GM23338 (cell line): ENCODE data around the gene DDX60.

Source experiments
- CTCF ChIP-seq, 2 experiments: fragments of 200-600 bp in 1 of 2; sonication (generic) in 1 of 2; conservative IDR thresholded peaks; 2 replicates each; pipeline versions ENCODE4 v1.5.1 to v1.6.1; 2016 to 2017; ENCODE audit warnings: antibody characterized with exemption in 2 of 2, low read depth in 2 of 2, mild to moderate bottlenecking in 2 of 2, moderate library complexity in 1 of 2
- EZH2 ChIP-seq: fragments of 200-600 bp; sonication (generic); IDR thresholded peaks from one replicate; pipeline ENCODE4 v1.8.0; 2017; ENCODE audit warnings: antibody characterized with exemption, mild to moderate bottlenecking, low read depth; ENCODE audit not compliant: unreplicated experiment
- EZH2phosphoT487 ChIP-seq: fragments of 200-600 bp; sonication (generic); IDR thresholded peaks from one replicate; pipeline ENCODE4 v1.8.1; 2018; ENCODE audit warnings: antibody characterized with exemption; ENCODE audit not compliant: unreplicated experiment
- JUNB ChIP-seq: IDR thresholded peaks from one replicate; pipeline ENCODE4 v1.6.1; 2016; ENCODE audit warnings: antibody characterized with exemption; ENCODE audit not compliant: unreplicated experiment
- POLR2AphosphoS5 ChIP-seq: IDR thresholded peaks from 2 replicates; pipeline ENCODE4 v1.6.1; 2016; ENCODE audit warnings: antibody characterized with exemption, low read depth
- REST ChIP-seq: IDR thresholded peaks from one replicate; pipeline ENCODE4 v1.6.1; 2018; ENCODE audit warnings: antibody characterized with exemption; ENCODE audit not compliant: unreplicated experiment
- ZNF331 ChIP-seq: fragments of 250-450 bp; sonication (Bioruptor Pico); IDR thresholded peaks from 2 replicates; pipeline ENCODE4 v1.5.0; 2020; ENCODE audit warnings: low read depth, mild to moderate bottlenecking, moderate library complexity
- ZNF462 ChIP-seq: fragments of 250-450 bp; sonication (Bioruptor Pico); IDR thresholded peaks from 2 replicates; pipeline ENCODE4 v1.5.0; 2020; ENCODE audit warnings: mild to moderate bottlenecking, moderate library complexity

- no peak for TF ChIP-seq CTCF (conservative IDR thresholded peaks at IDR 0.05; ENCODE audit: low read depth in 2 of 2)
- TF ChIP-seq EZH2 = no peak
- TF ChIP-seq EZH2phosphoT487 = no peak
- TF ChIP-seq ZNF331 (CRISPR knock-in tag) = no peak
- TF ChIP-seq POLR2AphosphoS5 = no peak
- no peak for TF ChIP-seq JUNB
- TF ChIP-seq ZNF462 = no peak
- TF ChIP-seq REST = no peak
These were observed 115.2 kb downstream of the DDX60 start for GRCh38 chr4:168203233-168203911.
